ENCODE results near the gene SPTB. TPM values are rescaled to one million over a fixed set of nuclear protein-coding genes. Genes with fewer than 3 reads are reported as not detected.

SPTB gene
- total RNA-seq, 4 donors from 2014 or later = 0.17 to 7.5 (median 1.1) TPM

DNA sequence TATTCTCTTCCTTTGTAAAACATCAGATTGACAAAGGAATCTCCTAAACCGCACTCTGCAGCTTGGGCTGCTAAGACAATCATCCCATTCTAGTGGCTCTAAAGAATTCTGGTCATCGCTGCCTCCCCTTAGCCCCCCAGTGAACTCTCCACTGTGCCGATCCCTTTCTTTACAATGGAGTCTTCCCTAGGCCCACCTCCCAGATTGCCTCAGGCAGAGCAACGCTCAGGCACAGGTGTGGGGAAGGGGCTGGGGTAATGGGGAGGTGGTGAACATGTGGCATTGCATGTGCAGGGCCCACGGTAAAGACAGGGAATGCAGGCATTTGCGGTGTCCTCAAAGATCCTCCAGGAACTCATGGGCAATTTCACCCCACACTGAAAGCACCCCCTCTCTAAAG, 89.2 kb downstream of the SPTB start:
- TF ChIP-seq, protein P1, sequence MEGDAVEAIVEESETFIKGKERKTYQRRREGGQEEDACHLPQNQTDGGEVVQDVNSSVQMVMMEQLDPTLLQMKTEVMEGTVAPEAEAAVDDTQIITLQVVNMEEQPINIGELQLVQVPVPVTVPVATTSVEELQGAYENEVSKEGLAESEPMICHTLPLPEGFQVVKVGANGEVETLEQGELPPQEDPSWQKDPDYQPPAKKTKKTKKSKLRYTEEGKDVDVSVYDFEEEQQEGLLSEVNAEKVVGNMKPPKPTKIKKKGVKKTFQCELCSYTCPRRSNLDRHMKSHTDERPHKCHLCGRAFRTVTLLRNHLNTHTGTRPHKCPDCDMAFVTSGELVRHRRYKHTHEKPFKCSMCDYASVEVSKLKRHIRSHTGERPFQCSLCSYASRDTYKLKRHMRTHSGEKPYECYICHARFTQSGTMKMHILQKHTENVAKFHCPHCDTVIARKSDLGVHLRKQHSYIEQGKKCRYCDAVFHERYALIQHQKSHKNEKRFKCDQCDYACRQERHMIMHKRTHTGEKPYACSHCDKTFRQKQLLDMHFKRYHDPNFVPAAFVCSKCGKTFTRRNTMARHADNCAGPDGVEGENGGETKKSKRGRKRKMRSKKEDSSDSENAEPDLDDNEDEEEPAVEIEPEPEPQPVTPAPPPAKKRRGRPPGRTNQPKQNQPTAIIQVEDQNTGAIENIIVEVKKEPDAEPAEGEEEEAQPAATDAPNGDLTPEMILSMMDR (IDR thresholded peaks at IDR 0.05; ENCODE audit: low read depth) = no peak

DNA sequence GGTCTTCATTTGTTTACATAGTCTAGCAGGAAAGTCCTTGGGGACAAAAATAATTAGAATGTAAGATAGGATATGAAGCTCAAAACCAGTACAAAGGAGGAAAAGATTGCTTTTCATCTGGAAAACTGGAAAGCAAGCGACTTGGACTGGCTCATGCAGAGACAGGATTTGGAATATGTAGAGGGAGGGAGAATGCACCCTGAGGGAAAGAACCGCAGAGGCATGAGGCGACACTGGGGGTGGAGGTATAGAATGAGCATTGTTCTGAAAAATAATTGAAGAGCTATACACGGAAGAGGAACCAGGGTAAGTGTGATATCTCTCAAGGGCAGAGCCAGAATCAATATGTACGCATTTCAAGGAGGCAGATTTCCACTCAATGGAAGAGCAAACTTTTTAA, 90.0 kb downstream of the SPTB start:
- TF ChIP-seq, protein P1 (IDR thresholded peaks at IDR 0.05; ENCODE audit: low read depth) = no peak

DNA sequence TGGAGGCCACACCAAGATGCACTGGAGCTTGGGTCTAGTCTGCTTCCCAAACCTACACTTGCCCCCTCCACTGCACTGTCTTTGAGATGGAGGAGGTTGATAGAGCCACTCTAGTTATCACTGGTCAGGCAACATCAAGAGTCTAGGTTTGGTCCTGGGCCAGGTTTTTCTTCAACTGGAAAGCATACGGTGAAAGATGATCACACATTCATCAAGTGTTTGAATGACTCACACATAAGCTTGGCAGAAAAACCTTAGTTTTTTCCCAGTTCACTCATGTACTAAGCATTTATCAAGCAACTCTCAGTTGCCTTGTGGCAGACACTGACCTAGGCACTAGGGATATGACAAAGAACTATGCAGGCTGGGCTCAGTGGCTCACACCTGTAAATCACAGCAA, 91.0 kb downstream of the SPTB start:
- TF ChIP-seq, protein P1 (IDR thresholded peaks at IDR 0.05; ENCODE audit: low read depth) = no peak

DNA sequence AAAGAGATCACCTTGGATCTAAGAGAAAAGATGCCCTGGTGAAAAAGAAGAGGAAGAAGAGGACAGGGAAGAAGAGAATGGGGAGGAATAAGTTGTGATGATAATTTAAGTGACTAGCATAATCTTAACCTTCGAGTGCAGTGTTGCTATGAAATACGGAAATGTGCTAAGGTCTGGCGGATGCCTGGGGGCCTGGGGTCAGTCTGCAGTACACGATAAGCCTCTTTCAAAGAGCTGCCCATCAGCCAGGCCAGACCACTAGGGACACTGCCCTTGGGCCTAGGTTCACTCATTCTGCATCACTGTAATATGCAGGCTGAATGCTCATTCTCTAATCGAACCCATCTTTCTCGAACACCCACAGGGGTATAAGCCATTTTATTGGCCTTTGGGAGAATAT, 92.1 kb downstream of the SPTB start:
- TF ChIP-seq, protein P1 (IDR thresholded peaks at IDR 0.05; ENCODE audit: low read depth) = no peak

- TF ChIP-seq, protein P1 (IDR thresholded peaks at IDR 0.05; ENCODE audit: low read depth) = no peak
These were observed 93.2 kb downstream of the SPTB start for GRCh38 chr14:64786296-64787149.

- TF ChIP-seq, protein P1 (IDR thresholded peaks at IDR 0.05; ENCODE audit: low read depth) = no peak
These were observed 95.7 kb downstream of the SPTB start for GRCh38 chr14:64784006-64784405.

DNA sequence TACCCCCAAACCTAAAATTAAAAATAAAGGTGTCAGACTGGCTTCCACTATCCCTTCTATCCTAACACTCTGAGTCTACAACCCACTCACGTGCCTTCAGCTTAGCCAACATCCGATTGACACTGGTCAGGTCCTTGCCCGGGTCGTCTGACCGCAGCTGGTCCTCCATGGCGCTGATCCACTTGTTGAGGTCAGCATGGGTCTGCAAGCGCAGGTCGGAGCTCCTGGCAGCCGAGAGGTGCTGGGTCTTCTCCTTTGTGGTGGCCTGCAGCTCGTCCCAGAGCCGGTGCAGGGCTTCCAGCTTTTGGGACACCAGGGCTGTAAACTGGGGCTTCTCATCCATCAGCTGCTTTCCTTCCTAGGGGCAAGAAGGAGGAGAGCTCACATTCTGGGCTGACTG, 97.5 kb downstream of the SPTB start:
- TF ChIP-seq, protein P1 (IDR thresholded peaks at IDR 0.05; ENCODE audit: low read depth) = no peak

All from subcutaneous adipose tissue (tissue), 4 donors.